GM18868 (cell line): ENCODE measurements around the gene LRP2.
"Not testable (repeated sequence)": the region's sequence is repeated elsewhere in the genome, so short reads cannot be mapped to it uniquely, and the experiment has no call there.

Source experiments
- ATAC-seq: cut with Tn5 transposase; IDR thresholded peaks from one replicate; pipeline ENCODE4 v1.9.1; 2021; ENCODE audit warnings: mild to moderate bottlenecking, moderate library complexity; ENCODE audit not compliant: unreplicated experiment

LRP2 gene

DNA sequence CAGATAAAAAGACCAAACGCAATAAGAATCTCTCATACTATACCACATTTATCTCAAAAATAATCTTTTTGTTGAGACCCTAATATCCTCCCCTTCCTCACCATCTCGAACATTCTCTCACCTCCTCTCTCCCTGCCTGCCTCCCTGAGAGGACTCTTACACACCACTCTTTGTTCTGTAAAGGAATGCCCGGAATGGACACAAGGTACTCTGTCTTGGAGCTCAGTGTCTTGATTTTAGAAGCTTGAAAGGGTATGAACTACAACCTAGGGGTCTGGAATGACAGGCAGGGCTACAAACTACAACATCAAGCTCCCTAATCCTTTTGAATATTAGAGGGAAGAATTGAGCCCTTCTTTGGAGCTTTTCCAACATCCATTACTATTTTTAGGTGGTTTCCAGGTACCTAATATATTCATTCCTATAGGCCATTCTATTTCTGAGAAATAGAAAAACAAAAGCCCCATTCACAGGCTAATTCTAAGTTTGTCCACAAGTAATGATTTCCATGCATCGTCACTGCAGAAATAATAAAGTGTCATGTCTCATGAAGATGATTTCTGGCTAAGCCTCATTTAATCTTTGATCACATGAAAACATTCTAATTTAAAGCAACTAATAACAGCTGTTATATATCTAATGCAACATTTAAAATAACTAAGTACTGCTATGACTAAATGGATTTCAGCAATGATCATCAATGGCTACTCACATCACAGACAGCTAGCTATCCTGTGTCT, 60.6 kb downstream of the LRP2 start:
- ATAC-seq = no peak

DNA sequence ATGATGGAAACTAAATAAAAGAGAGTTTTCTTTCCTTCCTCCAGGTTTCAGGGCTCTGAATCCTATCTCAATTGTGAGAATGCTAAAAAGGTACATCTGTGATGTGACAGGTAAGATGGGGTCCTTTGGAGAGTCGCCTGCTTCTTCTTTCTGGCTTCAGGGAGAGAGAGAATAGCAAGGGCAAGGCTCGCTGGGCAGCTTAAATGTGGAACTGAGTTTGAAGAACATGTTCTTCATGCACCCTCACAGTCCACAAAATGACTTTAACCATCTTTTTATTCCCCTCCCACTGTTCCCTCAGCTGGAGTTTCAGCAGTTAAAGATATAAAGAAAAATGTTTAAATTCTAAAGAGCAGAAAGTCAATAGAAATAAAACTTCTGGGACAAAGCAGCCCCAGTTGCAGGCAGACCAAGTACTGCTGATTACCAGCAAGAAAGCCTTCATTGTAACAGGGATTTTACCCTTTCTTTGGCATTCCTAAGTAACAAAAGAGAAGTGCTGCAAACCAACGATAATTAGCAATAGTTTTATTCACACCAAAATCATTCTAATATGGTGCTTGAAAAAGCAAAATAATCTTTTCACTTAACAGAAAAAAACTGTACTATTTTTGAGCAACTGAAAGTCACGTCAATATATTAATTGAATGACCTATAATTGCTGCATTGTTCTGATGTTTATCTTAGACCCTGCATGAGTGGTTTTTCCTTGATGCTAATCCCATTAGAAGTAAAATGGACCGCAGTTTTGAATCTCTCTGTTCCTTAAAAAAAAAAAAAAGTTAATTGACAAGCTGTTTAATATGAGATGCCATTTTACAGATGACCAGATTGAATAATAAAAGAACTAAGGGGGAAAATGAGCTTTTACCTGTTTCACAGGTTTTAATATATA, 61.5 kb downstream of the LRP2 start:
- ATAC-seq = no peak

GRCh38 chr2:169298007-169298406, 64.3 kb downstream of the LRP2 start:
- ATAC-seq = no peak

GRCh38 chr2:169294001-169294675, 68.2 kb downstream of the LRP2 start:
- no peak for ATAC-seq

DNA sequence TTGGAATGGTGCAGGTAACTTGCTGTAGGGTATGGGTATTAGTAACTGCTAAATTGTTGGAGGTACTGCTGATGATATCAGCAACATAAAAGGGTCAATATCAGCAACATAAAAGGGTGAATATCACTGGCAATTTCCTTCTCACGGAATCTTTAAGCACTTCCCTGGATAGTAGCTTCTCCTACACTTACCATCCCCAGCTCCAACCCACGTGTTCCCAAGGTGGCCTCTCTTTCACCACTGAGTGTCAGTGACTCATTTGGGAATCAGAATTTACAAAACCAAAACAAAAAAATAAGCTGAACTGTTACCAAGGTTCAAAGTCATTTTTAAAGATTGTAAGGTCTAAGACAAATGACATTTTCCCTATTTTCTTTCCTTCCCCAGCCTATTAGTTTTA, 70.8 kb downstream of the LRP2 start:
- ATAC-seq = no peak

GRCh38 chr2:169290433-169290832, 71.9 kb downstream of the LRP2 start:
- no peak for ATAC-seq

DNA sequence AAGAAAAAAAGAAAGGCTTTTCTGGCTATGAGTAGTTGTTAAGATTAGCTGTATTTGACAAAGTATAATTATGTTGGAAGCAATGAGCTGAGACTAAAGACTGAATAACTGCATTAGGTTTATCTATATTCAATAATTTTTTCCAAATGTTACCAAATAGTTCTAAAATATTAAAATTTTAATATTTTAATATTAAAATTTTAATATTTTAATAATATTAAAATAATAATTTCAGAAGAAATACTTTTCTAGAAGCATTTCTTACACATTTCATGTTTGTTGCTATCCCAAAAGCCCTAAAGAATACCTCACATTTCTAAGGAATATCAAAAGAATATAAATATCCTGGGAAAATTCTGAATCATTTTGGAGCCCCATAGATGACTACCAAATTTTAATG, 74.7 kb downstream of the LRP2 start:
- ATAC-seq = no peak

DNA sequence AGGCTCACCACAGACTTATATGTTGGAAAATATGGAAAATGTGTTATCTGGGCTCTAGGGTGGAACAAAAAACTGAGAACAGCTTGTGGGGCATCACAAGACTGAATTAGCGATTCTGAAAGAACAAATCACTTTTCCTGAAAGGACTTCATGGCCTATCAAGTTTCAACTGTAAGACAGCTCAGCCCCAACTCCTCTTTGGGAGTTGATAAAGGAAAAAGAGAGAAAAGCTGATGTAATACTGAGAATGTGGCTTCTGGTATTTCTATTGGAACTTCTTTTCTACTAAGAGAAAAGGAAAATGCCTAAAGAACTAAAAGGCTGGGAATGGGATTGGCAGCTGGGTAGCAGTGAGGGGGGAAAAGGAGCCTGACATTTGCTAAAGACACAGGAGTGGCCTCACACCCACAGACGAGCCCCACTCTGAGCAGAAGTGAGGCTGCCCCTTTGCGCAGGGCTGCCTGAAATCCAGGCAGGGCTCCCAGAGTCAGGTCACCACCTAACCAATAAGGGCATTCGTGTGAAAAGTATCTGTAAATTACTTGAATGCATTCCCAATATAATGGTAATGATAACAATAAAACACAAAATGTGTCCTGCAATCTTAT, 75.6 kb downstream of the LRP2 start:
- no peak for ATAC-seq

DNA sequence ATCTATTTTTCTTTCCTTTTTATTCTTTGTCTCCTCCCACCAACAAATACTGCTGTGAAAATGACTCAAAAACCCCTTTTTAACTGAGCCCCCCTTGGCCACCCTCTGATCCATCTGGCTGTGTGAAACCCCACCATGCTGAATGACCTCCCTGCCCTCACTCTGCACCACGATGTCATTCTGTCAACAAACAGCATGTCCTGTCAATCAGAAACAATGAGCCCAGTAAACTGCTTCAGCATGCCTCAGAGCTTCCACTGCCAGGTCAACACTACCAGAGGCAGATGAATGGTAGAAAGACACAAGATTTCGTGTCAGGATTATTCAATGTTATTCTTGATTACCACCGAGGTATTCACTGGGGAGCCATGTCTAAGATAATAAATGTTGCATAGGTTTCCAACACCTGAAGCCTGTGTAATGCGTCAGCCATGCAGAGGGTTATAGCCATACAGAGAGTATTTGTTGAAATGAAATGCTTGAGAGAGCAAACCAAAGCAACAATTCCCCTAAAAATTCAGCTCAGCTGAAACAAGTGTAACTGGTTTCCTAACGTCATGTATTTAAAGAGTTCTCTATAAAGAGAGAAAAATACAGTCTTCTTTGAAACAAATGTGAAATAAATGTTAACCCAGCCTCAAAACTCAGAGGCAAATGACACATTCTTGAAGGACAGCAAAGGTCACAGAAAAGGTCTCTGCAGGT, 76.7 kb downstream of the LRP2 start:
- no peak for ATAC-seq

- no peak for ATAC-seq
These were observed 81.8 kb downstream of the LRP2 start for GRCh38 chr2:169280502-169280901.

DNA sequence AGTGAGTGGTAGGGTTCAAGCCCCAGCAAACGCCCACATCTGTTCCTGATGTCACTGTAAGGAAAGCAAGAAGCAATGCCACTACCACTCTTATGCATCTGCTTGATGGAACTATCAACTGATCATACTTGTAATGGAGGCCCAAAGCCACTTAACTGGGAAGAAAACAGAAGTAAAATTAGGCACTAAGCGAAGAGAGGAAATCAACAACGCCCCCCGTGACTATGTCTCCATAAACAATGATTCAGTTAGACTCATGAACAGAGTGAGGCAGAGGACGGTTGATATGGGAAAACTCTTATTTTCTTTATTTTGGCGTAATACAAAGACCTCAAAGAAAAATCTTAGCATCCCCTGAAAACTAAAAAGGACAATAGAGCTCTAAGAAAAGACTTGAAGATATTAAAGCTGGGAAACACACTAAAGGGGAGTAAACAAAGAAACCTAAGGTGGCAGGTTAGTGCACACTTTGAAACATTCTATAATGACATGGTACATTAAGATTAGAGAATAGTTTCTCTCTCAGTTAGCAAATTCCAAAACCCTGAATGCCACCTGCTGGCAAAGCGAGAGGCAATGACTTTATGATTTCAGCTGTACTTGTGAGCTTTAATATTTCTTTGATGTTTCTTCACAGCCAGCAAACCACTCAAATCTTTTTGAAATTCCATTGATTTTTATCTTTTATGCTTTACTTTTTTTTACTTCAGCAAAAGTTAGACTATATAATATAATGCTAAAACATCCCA, 86.5 kb downstream of the LRP2 start:
- no peak for ATAC-seq

- peak; percentile 58 for ATAC-seq
These were observed 90.3 kb downstream of the LRP2 start for GRCh38 chr2:169272010-169272409.

DNA sequence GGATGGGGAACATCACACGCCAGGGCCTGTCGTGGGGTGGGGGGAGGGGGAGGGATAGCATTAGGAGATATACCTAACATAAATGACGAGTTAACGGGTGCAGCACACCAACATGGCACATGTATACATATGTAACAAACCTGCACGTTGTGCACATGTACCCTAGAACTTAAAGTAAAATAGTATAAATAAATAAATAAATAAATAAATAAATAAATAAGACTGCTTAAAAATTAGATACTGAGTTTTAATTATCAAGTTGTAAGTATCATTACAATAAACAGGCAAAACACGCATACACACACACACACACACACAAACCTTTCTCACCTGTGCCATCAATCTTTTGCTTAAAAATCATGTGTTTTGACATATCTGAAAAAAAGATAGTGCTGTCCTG, 91.8 kb downstream of the LRP2 start:
- ATAC-seq = not testable (repeated sequence)

DNA sequence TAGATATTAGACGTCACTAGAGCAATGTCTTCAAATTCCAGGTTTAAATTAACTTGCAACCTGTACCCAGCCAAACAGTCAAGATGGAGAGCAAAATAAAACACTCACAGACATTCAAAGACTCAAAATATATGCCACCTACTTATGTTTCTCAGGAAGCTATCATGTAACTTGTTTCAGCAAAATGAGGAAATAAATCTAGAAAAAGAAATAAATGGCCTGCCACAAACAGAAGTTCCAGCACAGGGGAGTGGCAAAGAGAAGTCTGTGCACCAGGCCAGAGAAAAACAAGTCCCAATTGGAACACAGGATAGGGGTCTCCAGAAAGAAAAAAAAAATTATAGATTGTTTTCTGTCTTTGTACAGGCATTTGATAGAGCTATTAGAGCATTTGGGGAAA, 96.7 kb downstream of the LRP2 start:
- ATAC-seq = no peak

DNA sequence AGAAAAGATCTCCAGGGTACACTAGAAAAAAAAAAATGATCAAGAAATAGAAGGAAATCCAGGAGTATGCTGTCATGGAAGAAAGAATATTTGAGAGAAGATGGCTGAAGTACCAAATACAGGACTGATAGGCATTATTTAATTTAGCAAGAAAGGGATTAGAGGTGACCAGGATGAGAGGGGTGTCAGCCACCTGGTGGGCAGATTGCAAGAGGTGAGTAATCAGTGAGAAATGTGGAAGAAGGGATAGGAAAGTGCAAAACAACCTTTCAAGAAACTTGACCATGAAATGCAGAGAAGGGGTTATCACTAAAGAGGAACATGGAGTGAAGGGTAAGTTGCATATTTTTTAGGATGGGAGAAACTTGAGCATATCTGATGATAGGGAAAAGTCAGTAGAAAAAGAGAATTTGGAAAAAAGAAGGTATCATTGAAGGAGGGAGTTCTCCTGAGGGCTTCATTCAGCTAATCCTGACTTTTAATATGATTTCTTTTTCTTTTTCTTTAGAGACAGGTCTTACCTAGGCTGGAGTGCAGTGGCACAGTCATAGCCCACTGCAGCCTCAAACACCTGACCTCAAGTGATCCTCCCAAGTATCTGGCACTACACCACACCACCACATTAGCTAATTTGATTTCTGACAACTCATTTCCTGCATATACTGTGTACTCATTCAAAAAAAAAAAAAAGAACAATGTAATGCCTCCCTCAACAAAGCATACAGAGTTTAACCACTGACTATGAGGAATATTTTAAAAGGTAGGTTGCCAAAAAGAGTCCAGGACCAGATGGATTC, 101.3 kb downstream of the LRP2 start:
- no peak for ATAC-seq

- no peak for ATAC-seq
These were observed 102.1 kb downstream of the LRP2 start for GRCh38 chr2:169260246-169260645.

DNA sequence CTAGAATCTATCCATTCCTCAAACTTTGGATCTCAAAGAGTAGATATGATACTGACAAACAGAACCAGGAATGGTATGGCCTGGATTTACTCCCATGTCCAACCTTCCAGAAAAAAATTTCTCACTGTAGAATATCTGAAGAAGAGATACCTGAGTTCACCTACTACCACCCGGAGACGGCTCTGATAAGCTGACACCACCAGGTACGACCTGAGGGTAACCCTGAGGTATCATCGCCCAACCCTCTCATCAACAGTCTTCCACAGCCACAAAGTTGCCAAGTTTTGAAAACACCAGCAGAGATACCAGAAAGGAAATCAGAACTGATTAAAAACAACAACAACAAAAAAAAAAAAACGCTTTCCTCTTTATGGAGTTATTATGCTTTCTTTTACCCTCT, 102.9 kb downstream of the LRP2 start:
- no peak for ATAC-seq

GRCh38 chr2:169258045-169258601, 104.2 kb downstream of the LRP2 start:
- ATAC-seq = no peak

GRCh38 chr2:169254774-169255173, 107.6 kb downstream of the LRP2 start:
- ATAC-seq = no peak
